SU-DHL-6 (cell line): ENCODE results near the gene ECSIT.

ENCODE experiments used
- CTCF ChIP-seq: fragments of 200-600 bp; sonication (generic); IDR thresholded peaks from one replicate; pipeline ENCODE4 v1.5.1; 2017; ENCODE audit warnings: antibody characterized with exemption, mild to moderate bottlenecking, low read length, moderate library complexity; ENCODE audit not compliant: insufficient read depth, poor library complexity, severe bottlenecking
- EZH2phosphoT487 ChIP-seq: fragments of 200-600 bp; sonication (generic), shearing (Covaris generic); conservative IDR thresholded peaks from 2 replicates; pipeline ENCODE4 v1.6.1; 2018; ENCODE audit warnings: mild to moderate bottlenecking, antibody characterized with exemption, low read length, moderate library complexity, mixed read lengths

- no peak for TF ChIP-seq CTCF
- no peak for TF ChIP-seq EZH2phosphoT487
Observed at GRCh38 chr19:11506101-11506555, 22.8 kb downstream of the ECSIT start.
